ENCODE measurements around the gene ZNRD2.
"Not testable (repeated sequence)": the region's sequence is repeated elsewhere in the genome, so short reads cannot be mapped to it uniquely, and the experiment has no call there.

- not testable (repeated sequence) for TF ChIP-seq CTCF, POLR2A (IDR thresholded peaks at IDR 0.05)
These were observed 48.3 kb upstream of the ZNRD2 start for GRCh38 chr11:65521777-65522521.
